ENCODE data around the gene TSPAN11.
"Not testable (repeated sequence)": the region's sequence is repeated elsewhere in the genome, so short reads cannot be mapped to it uniquely, and the experiment has no call there.

Gene TSPAN11

GRCh38 chr12:31005256-31005943, 78.9 kb downstream of the TSPAN11 start:
- no peak for DNase-seq

GRCh38 chr12:31005944-31006361, 79.4 kb downstream of the TSPAN11 start:
- DNase-seq = no peak

GRCh38 chr12:31006416-31007152, 80.0 kb downstream of the TSPAN11 start:
- DNase-seq = no peak

GRCh38 chr12:31007153-31007495, 80.6 kb downstream of the TSPAN11 start:
- no peak for DNase-seq

- DNase-seq = no peak
These were observed 81.2 kb downstream of the TSPAN11 start for GRCh38 chr12:31007636-31008175.

GRCh38 chr12:31008241-31008761, 81.8 kb downstream of the TSPAN11 start:
- DNase-seq = no peak

GRCh38 chr12:31008961-31009840, 82.7 kb downstream of the TSPAN11 start:
- no peak for DNase-seq

GRCh38 chr12:31009976-31010375, 83.4 kb downstream of the TSPAN11 start:
- DNase-seq = no peak

- no peak for DNase-seq
These were observed 84.8 kb downstream of the TSPAN11 start for GRCh38 chr12:31011336-31011735.

- DNase-seq = no peak
These were observed 85.4 kb downstream of the TSPAN11 start for GRCh38 chr12:31011746-31012566.

GRCh38 chr12:31012567-31012891, 86.0 kb downstream of the TSPAN11 start:
- DNase-seq = not testable (repeated sequence)

- DNase-seq = no peak
These were observed 88.7 kb downstream of the TSPAN11 start for GRCh38 chr12:31015215-31015614.

- DNase-seq = no peak
These were observed 89.5 kb downstream of the TSPAN11 start for GRCh38 chr12:31016057-31016456.

GRCh38 chr12:31017535-31017934, 91.0 kb downstream of the TSPAN11 start:
- no peak for DNase-seq

GRCh38 chr12:31018106-31018789, 91.7 kb downstream of the TSPAN11 start:
- no peak for DNase-seq

GRCh38 chr12:31018790-31019505, 92.4 kb downstream of the TSPAN11 start:
- no peak for DNase-seq

GRCh38 chr12:31019561-31019960, 93.0 kb downstream of the TSPAN11 start:
- DNase-seq = no peak

GRCh38 chr12:31019976-31020375, 93.4 kb downstream of the TSPAN11 start:
- DNase-seq = no peak

GRCh38 chr12:31020385-31021166, 94.0 kb downstream of the TSPAN11 start:
- no peak for DNase-seq

- DNase-seq = no peak
These were observed 94.6 kb downstream of the TSPAN11 start for GRCh38 chr12:31021181-31021580.

Measured in activated CD4-positive, alpha-beta T cell treated with anti-CD3 and anti-CD28 coated beads for 4 hours (primary cell).